Keratinocyte (primary cell): Measurements from ENCODE around the gene CDS2. TPM values are rescaled to one million over a fixed set of nuclear protein-coding genes. Genes with fewer than 3 reads are reported as not detected.

Experiments used
- DNase-seq: peaks from one replicate; pipeline ENCODE4 v3.0.0-alpha.2; 2011; ENCODE audit warnings: low read depth, missing footprints, low spot score
- FAIRE-seq: peaks from 2 replicates; lab custom pipeline; 2011; peaks lifted over from hg19 to GRCh38; lab: Jason Lieb, UNC
- H2AFZ ChIP-seq: 2 replicates; pipeline ENCODE4 v1.6.0; 2012; ENCODE audit warnings: low read length, control low read depth, inconsistent platforms; ENCODE audit not compliant: control insufficient read depth
- H3K27ac ChIP-seq: 2 replicates; pipeline ENCODE4 v1.5.1; 2011; ENCODE audit warnings: low read length; ENCODE audit not compliant: control insufficient read depth, insufficient read depth
- H3K27me3 ChIP-seq: 3 replicates; pipeline ENCODE4 v1.6.0; 2011; ENCODE audit warnings: low read length; ENCODE audit not compliant: control insufficient read depth, insufficient read depth; ENCODE audit errors: extremely low read depth
- H3K36me3 ChIP-seq, 2 experiments: 2 replicates in 1 of 2; 3 replicates in 1 of 2; pipeline ENCODE4 v1.5.1; 2011; ENCODE audit warnings: low read length in 2 of 2, mild to moderate bottlenecking in 1 of 2; ENCODE audit not compliant: control insufficient read depth in 2 of 2, insufficient read depth in 2 of 2; ENCODE audit errors: extremely low read depth in 1 of 2
- H3K4me1 ChIP-seq: 3 replicates; pipeline ENCODE4 v1.5.1; 2011; ENCODE audit warnings: low read length; ENCODE audit not compliant: control insufficient read depth, insufficient read depth; ENCODE audit errors: extremely low read depth
- H3K4me2 ChIP-seq: 3 replicates; pipeline ENCODE4 v1.6.0; 2011; ENCODE audit warnings: low read depth, low read length; ENCODE audit not compliant: control insufficient read depth, insufficient read depth; ENCODE audit errors: extremely low read depth
- H3K4me3 ChIP-seq, 3 experiments: fragments of 200-600 bp in 1 of 3; sonication (generic) in 1 of 3; 2 replicates in 2 of 3; 3 replicates in 1 of 3; pipeline ENCODE4 v1.5.1; 2011 to 2016; ENCODE audit warnings: low read length in 3 of 3, mild to moderate bottlenecking in 3 of 3, control low read depth in 2 of 3, inconsistent platforms in 1 of 3, low read depth in 1 of 3, mixed read lengths in 1 of 3, mixed run types in 1 of 3, moderate library complexity in 1 of 3; ENCODE audit not compliant: control insufficient read depth in 2 of 3, insufficient read depth in 2 of 3; ENCODE audit errors: extremely low read depth in 1 of 3
- H3K79me2 ChIP-seq: 2 replicates; pipeline ENCODE4 v1.6.0; 2012; ENCODE audit warnings: low read length; ENCODE audit not compliant: control insufficient read depth, insufficient read depth
- H3K9ac ChIP-seq: 3 replicates; pipeline ENCODE4 v1.6.0; 2011; ENCODE audit warnings: low read length; ENCODE audit not compliant: control insufficient read depth, insufficient read depth; ENCODE audit errors: extremely low read depth
- H3K9me1 ChIP-seq: 3 replicates; pipeline ENCODE4 v1.6.0; 2011; ENCODE audit warnings: low read length; ENCODE audit not compliant: control insufficient read depth, insufficient read depth; ENCODE audit errors: extremely low read depth
- H3K9me3 ChIP-seq: 2 replicates; pipeline ENCODE4 v1.5.1; 2012; ENCODE audit warnings: low read depth, low read length; ENCODE audit not compliant: control insufficient read depth
- H4K20me1 ChIP-seq: 3 replicates; pipeline ENCODE4 v1.6.0; 2011; ENCODE audit warnings: low read length; ENCODE audit not compliant: control insufficient read depth, insufficient read depth; ENCODE audit errors: extremely low read depth
- CTCF ChIP-seq, 3 experiments: IDR thresholded peaks in 1 of 3; conservative IDR thresholded peaks in 1 of 3; optimal IDR thresholded peaks in 1 of 3; 2 replicates in 2 of 3; 3 replicates in 1 of 3; pipeline versions ENCODE3 to v1.5.1; 2011; ENCODE audit warnings: low read length in 3 of 3, mild to moderate bottlenecking in 3 of 3, moderate library complexity in 2 of 3, control low read depth in 1 of 3, inconsistent platforms in 1 of 3; ENCODE audit not compliant: insufficient read depth in 2 of 3; ENCODE audit errors: extremely low read depth in 1 of 3
- EZH2 ChIP-seq: IDR thresholded peaks from one replicate; pipeline ENCODE4 v1.6.1; 2012; ENCODE audit warnings: inconsistent platforms, mild to moderate bottlenecking, low read length, moderate library complexity
- dilution Hi-C: fragments of 300-500 bp; cut with MboI; formaldehyde crosslinking; loops from one replicate; pipeline ENCODE4 v1.7.0; 2020; ENCODE audit warnings: low sequenced_read_pairs; ENCODE audit not compliant: extremely low pct_ligation_motif_present
- polyA plus RNA-seq, 5 experiments: library from polyadenylated mRNA; depleted of rRNA in 3 of 5; stranded (reverse) in 3 of 5; stranded (forward) in 1 of 5; unstranded in 1 of 5; fragments of >200 nt; gene quantifications; 1 replicate in 1 of 5; 2 replicates in 3 of 5; 3 replicates in 1 of 5; pipeline versions ENCODE4 v1.2.1 to v1.2.3, GENCODE V29; 2011 to 2012; ENCODE audit warnings: missing spikeins in 2 of 5, low read depth in 1 of 5, low replicate concordance in 1 of 5

Gene CDS2
- polyA plus RNA-seq, 1 donor (not counting 4 experiments of a cell fraction or from before 2014, with no cell fraction given) = 67.1 TPM

GRCh38 chr20:5180933-5181332, 54.1 kb downstream of the CDS2 start:
- Histone ChIP-seq H3K36me3 (peaks cover 15 to 17% of the 10 kb centered on the region in 2 experiments), H3K9me3 (no peaks in the 10 kb centered on the region), H2AFZ (no peak overlapping the region), H4K20me1 (no peaks in the 10 kb centered on the region), H3K27me3 (no peaks in the 10 kb centered on the region), H3K4me1 (no peaks in the 10 kb centered on the region), H3K9me1 (no peaks in the 10 kb centered on the region), H3K4me2 (no peak overlapping the region), H3K4me3 (no peak overlapping the region), H3K9ac (no peak overlapping the region), H3K27ac (no peak overlapping the region), H3K79me2 (no peaks in the 10 kb centered on the region)
- DNase-seq (no peak), FAIRE-seq (no peak)
- TF ChIP-seq CTCF (optimal IDR thresholded peaks at IDR 0.05 in 1 of 3, IDR thresholded peaks at IDR 0.05 in 1 of 3, conservative IDR thresholded peaks at IDR 0.05 in 1 of 3; ENCODE audit: extremely low read depth in 1 of 3, insufficient read depth in 2 of 3, low read length in 3 of 3) = no peak
- TF ChIP-seq EZH2 = no peak
- dilution Hi-C loops = no loop called here

GRCh38 chr20:5181492-5181891, 54.7 kb downstream of the CDS2 start:
- H3K27me3 ChIP-seq = no peaks in the 10 kb centered on the region
- no peak overlapping the region for H3K4me3 ChIP-seq
- H4K20me1 ChIP-seq = no peaks in the 10 kb centered on the region
- FAIRE-seq (no peak), DNase-seq (no peak)
- no peak overlapping the region for H3K27ac ChIP-seq
- TF ChIP-seq EZH2 (no peak), CTCF (optimal IDR thresholded peaks at IDR 0.05 in 1 of 3, IDR thresholded peaks at IDR 0.05 in 1 of 3, conservative IDR thresholded peaks at IDR 0.05 in 1 of 3; ENCODE audit: extremely low read depth in 1 of 3, insufficient read depth in 2 of 3, low read length in 3 of 3) (no peak)
- no peaks in the 10 kb centered on the region for H3K79me2 ChIP-seq
- no peak overlapping the region for H3K9ac ChIP-seq
- no peak overlapping the region for H2AFZ ChIP-seq
- no peaks in the 10 kb centered on the region for H3K9me1 ChIP-seq
- no peaks in the 10 kb centered on the region for H3K9me3 ChIP-seq
- no peaks in the 10 kb centered on the region for H3K4me1 ChIP-seq
- peaks cover 20% of the 10 kb centered on the region in 2 experiments for H3K36me3 ChIP-seq
- dilution Hi-C loops = no loop called here
- no peak overlapping the region for H3K4me2 ChIP-seq
